SK-MEL-5 (cell line): ENCODE measurements around the gene KRTAP9-1. TPM values are rescaled to one million over a fixed set of nuclear protein-coding genes. Genes with fewer than 3 reads are reported as not detected.
"Not testable (repeated sequence)": the region's sequence is repeated elsewhere in the genome, so short reads cannot be mapped to it uniquely, and the experiment has no call there.

Source experiments
- DNase-seq: peaks from one replicate; pipeline ENCODE4 v3.0.0-alpha.2; 2016; ENCODE audit warnings: low read depth, low spot score
- in situ Hi-C: cut with HindIII; loops from 2 replicates; pipeline ENCODE4 v1.10.0; 2016; ENCODE audit warnings: low sequenced_read_pairs, high pct_unique_total_duplicates, low pct_unique_long_range_greater_than_20kb
- small RNA-seq, 2 experiments: library from RNA; depleted of rRNA; stranded (forward); fragments of <200 nt; gene quantifications; one replicate each; pipeline ENCODE3, GENCODE V24; 2014
- total RNA-seq: library from RNA; depleted of rRNA; stranded (reverse); fragments of >200 nt; shearing (Covaris generic); gene quantifications from 2 replicates; pipeline ENCODE4 v1.2.3, GENCODE V29; 2014; rRNA removed

KRTAP9-1 gene
- total RNA-seq, 1 experiment from 2014 or later, result not detected

GRCh38 chr17:41231731-41232130 lies 42.0 kb downstream of the KRTAP9-1 start:
- in situ Hi-C loops, result no loop called here

DNA sequence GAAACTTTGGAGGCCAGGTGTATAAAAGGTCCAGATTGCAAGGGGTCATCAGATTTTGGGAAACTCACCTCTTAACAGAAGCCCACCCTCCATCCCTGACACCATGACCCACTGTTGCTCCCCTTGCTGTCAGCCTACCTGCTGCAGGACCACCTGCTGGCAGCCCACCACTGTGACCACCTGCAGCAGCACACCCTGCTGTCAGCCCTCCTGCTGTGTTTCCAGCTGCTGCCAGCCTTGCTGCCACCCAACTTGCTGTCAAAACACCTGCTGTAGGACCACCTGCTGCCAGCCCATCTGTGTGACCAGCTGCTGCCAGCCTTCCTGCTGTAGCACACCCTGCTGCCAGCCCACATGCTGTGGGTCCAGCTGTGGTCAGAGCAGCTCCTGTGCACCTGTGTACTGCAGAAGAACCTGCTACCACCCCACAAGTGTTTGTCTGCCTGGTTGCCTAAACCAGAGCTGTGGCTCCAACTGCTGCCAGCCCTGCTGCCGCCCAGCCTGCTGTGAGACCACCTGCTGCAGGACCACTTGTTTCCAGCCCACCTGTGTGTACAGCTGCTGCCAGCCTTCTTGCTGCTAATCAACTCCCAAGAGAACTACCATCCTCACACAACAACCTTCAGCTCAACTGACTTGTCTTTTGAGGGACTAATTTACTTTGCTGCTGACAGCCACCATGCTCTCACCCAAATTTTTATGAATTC lies 42.9 kb downstream of the KRTAP9-1 start, which contains the start of gene KRTAP9-3:
KRTAP9-3 (plus strand) TSS at position 51 of the 707 bp plus-strand sequence; CDS start at position 104, 53 bp downstream.
- DNase-seq, in situ Hi-C loops: not testable (repeated sequence)

More at GRCh38 chr17:41231731-41232130, 42.0 kb downstream of the KRTAP9-1 start:
- no peak for DNase-seq

GRCh38 chr17:41237116-41237515 lies 47.4 kb downstream of the KRTAP9-1 start:
- in situ Hi-C loops, DNase-seq: not testable (repeated sequence)

GRCh38 chr17:41237949-41238437 lies 48.3 kb downstream of the KRTAP9-1 start, which contains the start of gene KRTAP9-8:
TSS of gene KRTAP9-8 (plus strand) at chr17:41237999. CDS start at chr17:41238052, 53 bp downstream.
- DNase-seq, in situ Hi-C loops: not testable (repeated sequence)

Small RNA genes lying within 50 kb of the gene (small RNA-seq; reads per million reads assigned to genes)
- gene KRTAP4-17P, result 0 reads per million in 2 experiments

Other genes with a start within 250 kb of the KRTAP9-1 start
- not detected in 2 replicates for gene KRT39, start 222.9 kb upstream of the KRTAP9-1 start, total RNA-seq
- gene KRT40, start 205.6 kb upstream of the KRTAP9-1 start, total RNA-seq, result not detected in 2 replicates
- gene KRTAP3-3, start 195.7 kb upstream of the KRTAP9-1 start, total RNA-seq, result not detected in 2 replicates
- not detected in 2 replicates for gene KRTAP3-2, start 190.0 kb upstream of the KRTAP9-1 start, total RNA-seq
- gene KRTAP3-1, start 180.8 kb upstream of the KRTAP9-1 start, total RNA-seq, result not detected in 2 replicates
- not detected in 2 replicates for gene KRTAP1-5, start 162.7 kb upstream of the KRTAP9-1 start, total RNA-seq
- not detected in 2 replicates for gene KRTAP1-4, start 159.7 kb upstream of the KRTAP9-1 start, total RNA-seq
- gene KRTAP1-3, start 155.0 kb upstream of the KRTAP9-1 start, total RNA-seq, result not detected in 2 replicates
- gene KRTAP1-1, start 148.4 kb upstream of the KRTAP9-1 start, total RNA-seq, result not detected in 2 replicates
- not detected in 2 replicates for gene KRTAP2-1, start 142.6 kb upstream of the KRTAP9-1 start, total RNA-seq
- gene KRTAP2-2, start 134.7 kb upstream of the KRTAP9-1 start, total RNA-seq, result not detected in 2 replicates
- not detected in 2 replicates for gene KRTAP2-3, start 129.8 kb upstream of the KRTAP9-1 start, total RNA-seq
- not detected in 2 replicates for gene KRTAP2-4, start 124.0 kb upstream of the KRTAP9-1 start, total RNA-seq
- not detected in 2 replicates for gene KRTAP4-7, start 105.7 kb upstream of the KRTAP9-1 start, total RNA-seq
- gene KRTAP4-8, start 91.7 kb upstream of the KRTAP9-1 start, total RNA-seq, result not detected in 2 replicates
- gene KRTAP4-16, start 87.7 kb upstream of the KRTAP9-1 start, total RNA-seq, result not detected in 2 replicates
- not detected in 2 replicates for gene KRTAP4-9, start 84.5 kb upstream of the KRTAP9-1 start, total RNA-seq
- gene KRTAP4-11, start 71.5 kb upstream of the KRTAP9-1 start, total RNA-seq, result not detected in 2 replicates
- gene KRTAP4-12, start 65.7 kb upstream of the KRTAP9-1 start, total RNA-seq, result not detected in 2 replicates
- not detected in 2 replicates for gene KRTAP4-6, start 49.3 kb upstream of the KRTAP9-1 start, total RNA-seq
- gene KRTAP4-5, start 40.1 kb upstream of the KRTAP9-1 start, total RNA-seq, result not detected in 2 replicates
- not detected in 2 replicates for gene KRTAP4-4, start 29.1 kb upstream of the KRTAP9-1 start, total RNA-seq
- not detected in 2 replicates for gene KRTAP4-3, start 21.7 kb upstream of the KRTAP9-1 start, total RNA-seq
- gene KRTAP4-2, start 11.7 kb upstream of the KRTAP9-1 start, total RNA-seq, result not detected in 2 replicates
- gene KRTAP4-1, start 5.0 kb upstream of the KRTAP9-1 start, total RNA-seq, result not detected in 2 replicates
- gene KRTAP9-2, start 36.8 kb downstream of the KRTAP9-1 start, total RNA-seq, result not detected in 2 replicates
- not detected in 2 replicates for gene KRTAP9-3, start 42.6 kb downstream of the KRTAP9-1 start, total RNA-seq
- gene KRTAP9-8, start 48.1 kb downstream of the KRTAP9-1 start, total RNA-seq, result not detected in 2 replicates
- gene KRTAP9-4, start 59.8 kb downstream of the KRTAP9-1 start, total RNA-seq, result not detected in 2 replicates
- gene KRTAP9-9, start 65.5 kb downstream of the KRTAP9-1 start, total RNA-seq, result not detected in 2 replicates
- not detected in 2 replicates for gene KRTAP9-6, start 75.5 kb downstream of the KRTAP9-1 start, total RNA-seq
- not detected in 2 replicates for gene KRTAP9-7, start 85.8 kb downstream of the KRTAP9-1 start, total RNA-seq
- not detected in 2 replicates for gene KRTAP29-1, start 113.0 kb downstream of the KRTAP9-1 start, total RNA-seq
- gene KRTAP16-1, start 119.4 kb downstream of the KRTAP9-1 start, total RNA-seq, result not detected in 2 replicates
- gene KRTAP17-1, start 125.8 kb downstream of the KRTAP9-1 start, total RNA-seq, result not detected in 2 replicates
- gene KRT33A, start 160.9 kb downstream of the KRTAP9-1 start, total RNA-seq, result not detected in 2 replicates
- gene KRT33B, start 179.9 kb downstream of the KRTAP9-1 start, total RNA-seq, result not detected in 2 replicates
- not detected in 2 replicates for gene KRT34, start 192.4 kb downstream of the KRTAP9-1 start, total RNA-seq
- not detected in 2 replicates for gene KRT31, start 207.7 kb downstream of the KRTAP9-1 start, total RNA-seq
- not detected in 2 replicates for gene KRT37, start 234.7 kb downstream of the KRTAP9-1 start, total RNA-seq